Fibroblast of skin of left quadriceps (primary cell): ENCODE measurements around the gene PIK3R6.
"Not testable (repeated sequence)": the region's sequence is repeated elsewhere in the genome, so short reads cannot be mapped to it uniquely, and the experiment has no call there.

Experiments used
- DNase-seq, 2 experiments: peaks; one replicate each; pipeline ENCODE4 v3.0.0-alpha.2; 2013; ENCODE audit warnings: low read depth in 2 of 2

PIK3R6 gene

GRCh38 chr17:8893621-8894201 is 26.2 kb upstream of the PIK3R6 start:
- no peak for DNase-seq

GRCh38 chr17:8893059-8893458 is 25.6 kb upstream of the PIK3R6 start:
- no peak for DNase-seq

- DNase-seq: no peak
These were observed 24.8 kb upstream of the PIK3R6 start for GRCh38 chr17:8892338-8892690.

GRCh38 chr17:8890671-8891070 is 23.2 kb upstream of the PIK3R6 start:
- DNase-seq: no peak

GRCh38 chr17:8889458-8890210 is 22.2 kb upstream of the PIK3R6 start:
- DNase-seq: no peak

- no peak for DNase-seq
These were observed 21.3 kb upstream of the PIK3R6 start for GRCh38 chr17:8888704-8889302.

- no peak for DNase-seq
These were observed 20.6 kb upstream of the PIK3R6 start for GRCh38 chr17:8887834-8888703.

GRCh38 chr17:8887301-8887700 is 19.8 kb upstream of the PIK3R6 start:
- DNase-seq: no peak

GRCh38 chr17:8885967-8886684 is 18.7 kb upstream of the PIK3R6 start:
- DNase-seq: no peak

- DNase-seq: not testable (repeated sequence)
These were observed 17.9 kb upstream of the PIK3R6 start for GRCh38 chr17:8885163-8885966.

GRCh38 chr17:8884336-8884990 is 17.0 kb upstream of the PIK3R6 start:
- no peak for DNase-seq

GRCh38 chr17:8883353-8883752 is 15.9 kb upstream of the PIK3R6 start:
- no peak for DNase-seq

- DNase-seq: no peak
These were observed 14.1 kb upstream of the PIK3R6 start for GRCh38 chr17:8881606-8882005.

- DNase-seq: no peak
These were observed 13.0 kb upstream of the PIK3R6 start for GRCh38 chr17:8880466-8880865.

GRCh38 chr17:8879410-8879809 is 11.9 kb upstream of the PIK3R6 start:
- no peak for DNase-seq

- no peak for DNase-seq
These were observed 10.5 kb upstream of the PIK3R6 start for GRCh38 chr17:8877984-8878383.

GRCh38 chr17:8875957-8876356 is 8.5 kb upstream of the PIK3R6 start:
- DNase-seq: peak; percentile 20 to 22

- DNase-seq: no peak
These were observed 8.0 kb upstream of the PIK3R6 start for GRCh38 chr17:8875436-8875835.

- no peak for DNase-seq
These were observed 6.6 kb upstream of the PIK3R6 start for GRCh38 chr17:8873801-8874715.
